GM18861 (cell line): ENCODE data around the gene FOXQ1.
"Not testable (repeated sequence)": the region's sequence is repeated elsewhere in the genome, so short reads cannot be mapped to it uniquely, and the experiment has no call there.

ENCODE experiments used
- ATAC-seq: cut with Tn5 transposase; IDR thresholded peaks from one replicate; pipeline ENCODE4 v1.9.1; 2021; ENCODE audit not compliant: unreplicated experiment

FOXQ1 gene

GRCh38 chr6:1361717-1362116 is 49.8 kb downstream of the FOXQ1 start:
- ATAC-seq, result not testable (repeated sequence)

DNA sequence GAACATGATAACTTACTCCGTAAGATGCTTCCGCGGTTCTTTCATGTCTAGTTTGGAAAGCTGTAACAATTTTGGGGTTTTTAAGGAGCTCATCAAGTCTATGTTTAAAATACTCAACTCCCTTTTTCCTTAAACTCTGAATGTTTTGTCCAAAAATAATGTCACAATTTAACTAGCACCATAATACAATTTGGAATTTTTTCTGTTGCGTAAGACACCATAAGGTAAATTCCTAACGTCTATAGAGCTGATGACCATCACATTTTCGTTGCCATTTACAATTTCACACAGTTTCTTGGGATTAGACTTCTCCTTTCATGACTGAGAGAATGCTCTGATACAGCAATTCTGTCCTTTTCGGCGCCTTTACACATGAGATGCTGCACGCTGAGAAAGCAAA is 50.7 kb downstream of the FOXQ1 start:
- no peak for ATAC-seq

DNA sequence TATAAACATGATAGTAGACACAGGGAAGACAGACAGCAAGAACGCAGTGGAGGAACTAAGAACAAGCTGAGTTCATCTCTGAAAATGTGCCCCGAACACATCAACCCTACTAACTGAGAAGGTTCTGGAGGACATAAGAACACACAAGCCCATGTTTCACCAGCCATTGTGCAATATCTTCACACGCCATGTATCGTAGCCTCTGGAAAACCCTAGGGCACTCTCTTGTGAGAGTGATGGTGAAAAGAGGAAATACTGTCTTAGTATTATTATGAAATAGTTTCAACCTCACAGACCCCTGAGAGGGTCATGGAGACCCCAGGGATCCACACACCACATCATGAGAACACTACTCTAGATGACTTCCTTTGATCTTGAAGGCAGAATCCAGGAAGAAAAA is 51.4 kb downstream of the FOXQ1 start:
- ATAC-seq, result no peak

- no peak for ATAC-seq
These were observed 52.1 kb downstream of the FOXQ1 start for GRCh38 chr6:1363729-1364572.
